HEK293 (cell line): ENCODE data around the gene DDX23.

ENCODE experiments used
- CTCF ChIA-PET: fragments of 350-600 bp; formaldehyde crosslinking; extraction: SDS; loops from one replicate; lab custom pipeline; 2021; ENCODE audit warnings: antibody characterized with exemption; lab: Yijun Ruan, JAX
- POLR2A ChIA-PET: fragments of 300-600 bp; formaldehyde crosslinking; extraction: SDS; loops from one replicate; lab custom pipeline; 2020; ENCODE audit warnings: antibody characterized with exemption, inconsistent platforms; lab: Yijun Ruan, JAX
- H3K27ac ChIP-seq: fragments of 200-500 bp; sonication (Bioruptor generic); 2 replicates; pipeline ENCODE4 v1.5.1; 2014; ENCODE audit warnings: low read depth, low read length, control low read depth, inconsistent platforms; ENCODE audit errors: extremely low read depth
- H3K36me3 ChIP-seq, 2 experiments: fragments of 200-500 bp in 1 of 2; sonication (Bioruptor generic) in 1 of 2; 1 replicate in 1 of 2; 2 replicates in 1 of 2; pipeline ENCODE4 v1.5.1; 2014 to 2017; ENCODE audit warnings: inconsistent platforms in 2 of 2, low read length in 2 of 2; ENCODE audit not compliant: control insufficient read depth in 2 of 2, insufficient read depth in 1 of 2
- H3K4me1 ChIP-seq: fragments of 200-500 bp; sonication (Bioruptor generic); 2 replicates; pipeline ENCODE4 v1.5.1; 2014; ENCODE audit warnings: mild to moderate bottlenecking, low read length, inconsistent platforms; ENCODE audit not compliant: control insufficient read depth, insufficient read depth
- H3K4me3 ChIP-seq: 2 replicates; pipeline ENCODE4 v1.5.1; 2011; ENCODE audit warnings: low read depth, mild to moderate bottlenecking, control low read depth, low read length, moderate library complexity
- H3K9me3 ChIP-seq: fragments of 200-500 bp; sonication (Bioruptor generic); 2 replicates; pipeline ENCODE4 v1.5.1; 2014; ENCODE audit warnings: low read depth, low read length, inconsistent platforms; ENCODE audit not compliant: control insufficient read depth, insufficient read depth
- BCL6B ChIP-seq: fragments of 450-650 bp; formaldehyde crosslinking; IDR thresholded peaks from 2 replicates; pipeline ENCODE4 v1.5.1; 2017; ENCODE audit warnings: missing biosample characterization, missing genetic modification characterization
- EGR2 ChIP-seq: fragments of 450-650 bp; formaldehyde crosslinking; IDR thresholded peaks from 2 replicates; pipeline ENCODE4 v1.5.1; 2016; ENCODE audit warnings: low read depth, missing biosample characterization, missing genetic modification characterization
- IKZF3 ChIP-seq: fragments of 450-650 bp; IDR thresholded peaks from 2 replicates; pipeline ENCODE4 v1.5.0; 2018; ENCODE audit warnings: missing biosample characterization, mild to moderate bottlenecking, missing genetic modification characterization, moderate library complexity
- MYNN ChIP-seq: fragments of 450-650 bp; formaldehyde crosslinking; IDR thresholded peaks from 2 replicates; pipeline ENCODE4 v1.5.1; 2016; ENCODE audit warnings: missing biosample characterization, missing genetic modification characterization, borderline replicate concordance
- PRDM10 ChIP-seq: fragments of 450-650 bp; formaldehyde crosslinking; IDR thresholded peaks from 2 replicates; pipeline ENCODE4 v1.5.1; 2016; ENCODE audit warnings: missing biosample characterization, missing genetic modification characterization
- REST ChIP-seq: fragments of 450-650 bp; formaldehyde crosslinking; IDR thresholded peaks from 2 replicates; pipeline ENCODE4 v1.5.1; 2016; ENCODE audit warnings: missing biosample characterization, missing genetic modification characterization
- TRIM28 ChIP-seq: IDR thresholded peaks from 2 replicates; pipeline ENCODE4 v1.6.1; 2011; ENCODE audit warnings: low read length, control low read depth, borderline replicate concordance
- ZNF132 ChIP-seq: fragments of 450-650 bp; formaldehyde crosslinking; IDR thresholded peaks from 2 replicates; pipeline ENCODE4 v1.5.1; 2017; ENCODE audit warnings: missing biosample characterization, missing genetic modification characterization, borderline replicate concordance
- ZNF16 ChIP-seq: fragments of 450-650 bp; formaldehyde crosslinking; IDR thresholded peaks from 2 replicates; pipeline ENCODE4 v1.5.1; 2016; ENCODE audit warnings: low read depth, missing biosample characterization, missing genetic modification characterization
- ZNF324 ChIP-seq: fragments of 450-650 bp; formaldehyde crosslinking; IDR thresholded peaks from 2 replicates; pipeline ENCODE4 v1.5.1; 2016; ENCODE audit warnings: missing biosample characterization, missing genetic modification characterization
- ZNF513 ChIP-seq: fragments of 450-650 bp; IDR thresholded peaks from 2 replicates; pipeline ENCODE4 v1.5.1; 2018; ENCODE audit warnings: missing biosample characterization, missing genetic modification characterization
- ZNF521 ChIP-seq: fragments of 450-650 bp; formaldehyde crosslinking; IDR thresholded peaks from 2 replicates; pipeline ENCODE4 v1.5.1; 2017; ENCODE audit warnings: missing biosample characterization, mild to moderate bottlenecking, missing genetic modification characterization
- ZNF548 ChIP-seq: fragments of 450-650 bp; formaldehyde crosslinking; IDR thresholded peaks from 2 replicates; pipeline ENCODE4 v1.5.1; 2016; ENCODE audit warnings: missing biosample characterization, missing genetic modification characterization
- ZNF580 ChIP-seq: fragments of 450-650 bp; formaldehyde crosslinking; IDR thresholded peaks from 2 replicates; pipeline ENCODE4 v1.5.1; 2016; ENCODE audit warnings: missing biosample characterization, missing genetic modification characterization
- ZNF654 ChIP-seq: fragments of 450-650 bp; formaldehyde crosslinking; IDR thresholded peaks from 2 replicates; pipeline ENCODE4 v1.5.1; 2016; ENCODE audit warnings: low read depth, missing biosample characterization, missing genetic modification characterization
- ZSCAN30 ChIP-seq: fragments of 450-650 bp; IDR thresholded peaks from 2 replicates; pipeline ENCODE4 v1.5.1; 2018; ENCODE audit warnings: missing biosample characterization, mild to moderate bottlenecking, missing genetic modification characterization, moderate library complexity

DDX23 gene

GRCh38 chr12:48800971-48801370, 51.0 kb downstream of the DDX23 start (continued):
- no peak for TF ChIP-seq REST (tag by site-specific recombination)

- TF ChIP-seq ZNF580 (tag by site-specific recombination) = no peak
- no peak for TF ChIP-seq ZNF548 (tag by site-specific recombination)
- no peak for TF ChIP-seq ZNF132 (tag by site-specific recombination)
- TF ChIP-seq ZNF16 (tag by site-specific recombination) = no peak
- TF ChIP-seq MYNN = no peak
- TF ChIP-seq ZNF654 = no peak
- no peak for TF ChIP-seq TRIM28
- TF ChIP-seq BCL6B = no peak
- no peak for TF ChIP-seq ZSCAN30 (tag by site-specific recombination)
- no peak for TF ChIP-seq IKZF3 (tag by site-specific recombination)
- no peak for TF ChIP-seq EGR2
- no peak for TF ChIP-seq ZNF324 (tag by site-specific recombination)
- TF ChIP-seq ZNF513 (tag by site-specific recombination) = no peak
- TF ChIP-seq ZNF521 (tag by site-specific recombination) = no peak
- no peak for TF ChIP-seq PRDM10 (tag by site-specific recombination)
- Histone ChIP-seq H3K4me1 (no peaks in the 10 kb centered on the region), H3K36me3 (no peaks in the 10 kb centered on the region), H3K27ac (no peak overlapping the region), H3K4me3 (no peak overlapping the region), H3K9me3 (no peaks in the 10 kb centered on the region)
- ChIA-PET POLR2A (no interaction called here), CTCF (interaction anchor here (1.5 to 6.8 kb wide), 3 partner anchors 11 to 46 kb away, joined by 5 to 122 read pairs (median 10); no protein-coding TSS in a partner anchor)
Observed at GRCh38 chr12:48800457-48800856, 51.5 kb downstream of the DDX23 start.
